H1 (cell line): Measurements from ENCODE around the gene NRSN2. TPM values are rescaled to one million over a fixed set of nuclear protein-coding genes. Genes with fewer than 3 reads are reported as not detected.

Source experiments
- BACH1 ChIP-seq: IDR thresholded peaks from 2 replicates; pipeline ENCODE4 v1.6.1; 2012; ENCODE audit warnings: low read length, improper control_type of control experiment
- BRCA1 ChIP-seq: IDR thresholded peaks from 2 replicates; pipeline ENCODE4 v1.6.1; 2012; ENCODE audit warnings: low read depth, low read length, improper control_type of control experiment
- CHD7 ChIP-seq: fragments of 300-600 bp; sonication (generic); IDR thresholded peaks from 2 replicates; pipeline ENCODE4 v1.7.1; 2012; ENCODE audit warnings: low read length, moderate library complexity, mild to moderate bottlenecking, inconsistent platforms; ENCODE audit not compliant: insufficient replicate concordance
- PHF8 ChIP-seq: fragments of 200-600 bp; sonication (generic); conservative IDR thresholded peaks from 2 replicates; pipeline ENCODE4 v1.7.1; 2012; ENCODE audit warnings: low read depth, mild to moderate bottlenecking, inconsistent platforms, low read length, moderate library complexity
- POLR2AphosphoS5 ChIP-seq: IDR thresholded peaks from 2 replicates; pipeline ENCODE4 v1.6.1; 2011; ENCODE audit warnings: low read depth, low read length
- RBBP5 ChIP-seq: IDR thresholded peaks from 2 replicates; pipeline ENCODE4 v1.7.1; 2012; ENCODE audit warnings: low read depth, mild to moderate bottlenecking, inconsistent platforms, low read length, moderate library complexity, borderline replicate concordance
- SIX5 ChIP-seq: IDR thresholded peaks from 2 replicates; pipeline ENCODE4 v1.6.1; 2011; ENCODE audit warnings: mild to moderate bottlenecking, low read depth, low read length
- USF2 ChIP-seq: IDR thresholded peaks from 2 replicates; pipeline ENCODE4 v1.6.1; 2011; ENCODE audit warnings: low read length, improper control_type of control experiment
- polyA plus RNA-seq, 7 experiments: library from polyadenylated mRNA; depleted of rRNA in 3 of 7; stranded (reverse) in 5 of 7; unstranded in 2 of 7; fragments of >200 nt in 5 of 7; fragments of 200-250 nt in 2 of 7; gene quantifications; 1 replicate in 5 of 7; 2 replicates in 1 of 7; 4 replicates in 1 of 7; pipeline versions ENCODE4 v1.2.1 to v1.2.3, GENCODE V29; 2011 to 2013; ENCODE audit warnings: missing spikeins in 2 of 7, mixed read lengths in 2 of 7
- total RNA-seq: library from RNA; stranded (reverse); fragmentation: NEBNext Ultra II Directional; extraction: Animal tissue kit (Norgen Biotek cat#: 25700); gene quantifications from 2 replicates; pipeline ENCODE4 v1.2.1, GENCODE V29; 2021

Gene NRSN2
- total and polyA plus RNA-seq, 2 of the 8 experiments (the other 6 are each of a cell fraction or from before 2014, with no cell fraction given) = 19.4 to 33.3 TPM

- TF ChIP-seq USF2 (no peak), RBBP5 (peak; percentile 45; the same call in 1 of the 2 replicates), POLR2AphosphoS5 (peak; percentile 68), SIX5 (no peak), BRCA1 (no peak), PHF8 (peak; percentile 76), BACH1 (peak; percentile 52; the same call in 1 of the 2 replicates), CHD7 (no peak)
Observed at GRCh38 chr20:325045-325888, 21.6 kb upstream of the NRSN2 start, which contains the start of gene SOX12 (continued).
